ENCODE results near the gene COQ8A.
"Not testable (repeated sequence)": the region's sequence is repeated elsewhere in the genome, so short reads cannot be mapped to it uniquely, and the experiment has no call there.

Gene COQ8A

GRCh38 chr1:226920446-226920894 is 19.6 kb upstream of the COQ8A start:
- H3K27ac ChIP-seq, result no peak overlapping the region
- H3K36me3 ChIP-seq, result peaks cover 0 to 16% (median 16%) of the 10 kb centered on the region in 3 donors
- DNase-seq, result peak in 1 of 2 donors; percentile 34
- H3K4me1 ChIP-seq, result no peaks in the 10 kb centered on the region
- no peaks in the 10 kb centered on the region for H3K27me3 ChIP-seq
- no peak for TF ChIP-seq CTCF (IDR thresholded peaks at IDR 0.05)
- no peak overlapping the region for H3K4me3 ChIP-seq
- intact Hi-C loops (cut with DNase I; ENCODE audit: low total_unique reads), result no loop called here
- H3K9me3 ChIP-seq, result no peaks in the 10 kb centered on the region

- Histone ChIP-seq H3K27me3 (no peaks in the 10 kb centered on the region), H3K4me1 (no peaks in the 10 kb centered on the region), H3K27ac (no peak overlapping the region), H3K9me3 (no peaks in the 10 kb centered on the region), H3K4me3 (no peak overlapping the region), H3K36me3 (peaks cover 0 to 16% (median 16%) of the 10 kb centered on the region in 3 donors)
- intact Hi-C loops (cut with DNase I; ENCODE audit: low total_unique reads), result no loop called here
- TF ChIP-seq CTCF (IDR thresholded peaks at IDR 0.05), result no peak
- no peak for DNase-seq
Measured at GRCh38 chr1:226921504-226921903, 18.6 kb upstream of the COQ8A start.

- H3K4me3 ChIP-seq; H3K27ac ChIP-seq; H3K27me3 ChIP-seq; H3K4me1 ChIP-seq; DNase-seq; H3K9me3 ChIP-seq; H3K36me3 ChIP-seq; intact Hi-C loops (cut with DNase I; ENCODE audit: low total_unique reads): not testable (repeated sequence)
Measured at GRCh38 chr1:226929260-226930111, 10.6 kb upstream of the COQ8A start.

- intact Hi-C loops (cut with DNase I; ENCODE audit: low total_unique reads), result no loop called here
- TF ChIP-seq CTCF (IDR thresholded peaks at IDR 0.05), result no peak
- Histone ChIP-seq H3K27me3 (no peaks in the 10 kb centered on the region), H3K27ac (no peak overlapping the region), H3K4me3 (no peak overlapping the region), H3K9me3 (peaks cover 0 to 2% (median 0%) of the 10 kb centered on the region in 3 donors), H3K36me3 (peaks cover 0 to 8% (median 0%) of the 10 kb centered on the region in 3 donors), H3K4me1 (peaks cover 0 to 12% (median 8%) of the 10 kb centered on the region in 4 donors)
- no peak for DNase-seq
Measured at GRCh38 chr1:226934483-226935237, 5.4 kb upstream of the COQ8A start.

GRCh38 chr1:226937940-226938725 is 2.0 kb upstream of the COQ8A start:
- H3K9me3 ChIP-seq, result peaks cover 0 to 2% (median 0%) of the 10 kb centered on the region in 3 donors
- H3K4me1 ChIP-seq, result peaks cover 0 to 34% (median 24%) of the 10 kb centered on the region in 4 donors
- TF ChIP-seq CTCF (IDR thresholded peaks at IDR 0.05), result no peak
- peak in 1 of 2 donors; percentile 54 for DNase-seq
- no peaks in the 10 kb centered on the region for H3K27me3 ChIP-seq
- peaks cover 0 to 8% (median 0%) of the 10 kb centered on the region in 3 donors for H3K36me3 ChIP-seq
- intact Hi-C loops (cut with DNase I; ENCODE audit: low total_unique reads), result no loop called here
- peak overlapping the region; percentile 92 to 98 for H3K27ac ChIP-seq
- H3K4me3 ChIP-seq, result no peak overlapping the region
